ENCODE results near the gene SIDT1.

DNA sequence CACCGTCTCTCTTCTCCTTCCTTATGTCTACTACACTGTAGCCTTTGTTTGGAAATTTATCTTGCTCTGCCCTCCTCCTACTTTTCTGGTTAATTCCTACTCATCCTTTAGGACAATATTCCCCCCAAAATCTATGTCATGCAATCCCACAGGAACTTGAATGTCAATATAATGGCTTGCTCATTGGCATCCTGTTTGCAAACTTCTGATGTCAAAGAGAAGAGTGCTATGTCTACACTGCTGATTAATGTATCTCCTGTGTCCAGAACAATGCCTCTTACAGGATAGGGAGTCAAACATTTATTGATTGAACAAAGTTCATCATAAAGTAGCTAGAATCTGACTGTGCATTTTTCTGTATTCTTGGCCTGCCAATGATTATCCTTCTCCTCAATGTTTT lies 22.8 kb downstream of the SIDT1 start:
- TF ChIP-seq, protein P1, sequence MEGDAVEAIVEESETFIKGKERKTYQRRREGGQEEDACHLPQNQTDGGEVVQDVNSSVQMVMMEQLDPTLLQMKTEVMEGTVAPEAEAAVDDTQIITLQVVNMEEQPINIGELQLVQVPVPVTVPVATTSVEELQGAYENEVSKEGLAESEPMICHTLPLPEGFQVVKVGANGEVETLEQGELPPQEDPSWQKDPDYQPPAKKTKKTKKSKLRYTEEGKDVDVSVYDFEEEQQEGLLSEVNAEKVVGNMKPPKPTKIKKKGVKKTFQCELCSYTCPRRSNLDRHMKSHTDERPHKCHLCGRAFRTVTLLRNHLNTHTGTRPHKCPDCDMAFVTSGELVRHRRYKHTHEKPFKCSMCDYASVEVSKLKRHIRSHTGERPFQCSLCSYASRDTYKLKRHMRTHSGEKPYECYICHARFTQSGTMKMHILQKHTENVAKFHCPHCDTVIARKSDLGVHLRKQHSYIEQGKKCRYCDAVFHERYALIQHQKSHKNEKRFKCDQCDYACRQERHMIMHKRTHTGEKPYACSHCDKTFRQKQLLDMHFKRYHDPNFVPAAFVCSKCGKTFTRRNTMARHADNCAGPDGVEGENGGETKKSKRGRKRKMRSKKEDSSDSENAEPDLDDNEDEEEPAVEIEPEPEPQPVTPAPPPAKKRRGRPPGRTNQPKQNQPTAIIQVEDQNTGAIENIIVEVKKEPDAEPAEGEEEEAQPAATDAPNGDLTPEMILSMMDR (conservative IDR thresholded peaks at IDR 0.05; ENCODE audit: low read length) = no peak
- no peak for TF ChIP-seq EZH2phosphoT487 (IDR thresholded peaks at IDR 0.05; ENCODE audit: borderline replicate concordance)
